HG02943 (cell line): ENCODE data around the gene IQGAP2.
"Not testable (repeated sequence)": the region's sequence is repeated elsewhere in the genome, so short reads cannot be mapped to it uniquely, and the experiment has no call there.

ENCODE experiments used
- ATAC-seq: cut with Tn5 transposase; IDR thresholded peaks from one replicate; pipeline ENCODE4 v1.9.1; 2021; ENCODE audit warnings: mild to moderate bottlenecking, low read depth, moderate library complexity; ENCODE audit not compliant: unreplicated experiment

The IQGAP2 gene

DNA sequence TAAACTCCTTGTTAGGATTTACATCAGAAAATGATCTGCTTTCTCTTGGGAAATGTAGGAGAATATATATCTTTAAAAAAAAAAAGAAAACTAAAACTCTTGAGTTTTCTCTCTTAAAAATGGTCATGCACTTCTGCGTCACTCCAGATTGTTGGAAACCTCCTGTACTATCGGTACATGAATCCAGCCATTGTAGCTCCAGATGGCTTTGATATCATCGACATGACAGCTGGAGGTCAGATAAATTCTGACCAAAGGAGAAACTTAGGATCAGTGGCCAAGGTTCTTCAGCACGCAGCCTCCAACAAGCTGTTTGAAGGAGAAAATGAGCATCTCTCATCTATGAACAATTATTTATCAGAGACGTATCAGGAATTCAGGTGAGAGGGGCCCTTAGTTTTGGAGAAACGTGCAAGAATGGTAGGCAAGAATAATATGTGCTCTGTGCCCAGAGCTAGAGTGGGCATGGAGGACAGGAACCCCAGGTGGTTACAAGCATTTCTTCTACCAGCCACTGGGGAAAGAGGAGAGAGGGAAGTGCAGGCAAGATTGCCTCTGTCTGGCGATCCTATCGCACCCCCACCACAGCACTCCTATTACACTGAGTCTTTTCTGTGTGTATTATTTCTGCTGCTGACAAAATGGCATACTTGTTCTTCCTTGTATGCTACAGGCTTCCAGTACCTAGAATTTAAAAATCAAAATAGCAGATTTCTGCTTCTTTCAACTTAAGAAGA is 271.4 kb downstream of the IQGAP2 start:
- no peak for ATAC-seq

DNA sequence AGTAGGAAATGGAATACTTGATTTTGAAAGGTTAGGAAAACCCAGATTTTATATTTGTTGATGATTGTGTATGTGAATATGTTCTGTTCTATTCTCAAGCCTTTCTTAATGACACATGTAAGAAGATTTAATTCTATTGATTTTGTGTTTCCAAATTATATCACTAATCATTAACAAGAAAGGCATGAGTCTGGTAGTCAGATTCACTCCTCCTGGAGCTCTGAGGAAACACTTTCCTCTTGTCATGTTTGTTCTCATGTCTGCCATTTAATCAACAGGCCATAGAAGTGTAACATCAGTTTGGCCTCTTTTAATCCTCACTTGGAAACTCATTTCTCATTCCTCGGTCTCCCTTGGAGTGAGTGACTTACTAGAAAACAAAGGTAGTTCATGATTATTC is 272.3 kb downstream of the IQGAP2 start:
- no peak for ATAC-seq

DNA sequence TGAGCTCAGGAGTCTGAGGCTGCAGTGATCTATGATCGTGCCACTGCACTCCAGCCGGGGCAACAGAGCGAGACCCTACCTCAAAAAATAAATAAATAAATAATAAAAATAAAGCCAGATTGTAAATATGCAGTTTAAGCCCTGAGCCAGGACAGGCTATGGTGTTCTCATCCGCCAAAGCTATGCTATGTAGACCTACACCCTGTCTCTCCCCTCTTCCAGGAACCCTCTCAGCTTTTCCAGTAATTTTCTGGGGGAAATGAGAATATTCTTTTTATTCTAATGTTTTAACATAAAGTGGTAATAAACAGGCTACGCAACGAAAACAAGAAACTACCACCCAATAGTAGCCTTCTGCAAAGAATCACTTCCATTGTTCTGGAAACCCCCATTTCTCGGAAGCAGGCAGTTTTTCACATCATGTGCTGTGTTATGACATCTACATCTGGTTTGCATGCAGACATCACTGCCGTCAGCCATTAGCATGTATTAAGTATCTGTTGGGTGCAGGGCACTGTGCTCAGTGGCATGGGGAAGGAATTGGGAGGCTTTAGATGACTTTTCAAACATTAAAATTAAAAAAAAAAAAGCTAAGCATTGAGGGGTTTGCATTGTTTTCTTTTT is 274.9 kb downstream of the IQGAP2 start:
- ATAC-seq, result no peak

DNA sequence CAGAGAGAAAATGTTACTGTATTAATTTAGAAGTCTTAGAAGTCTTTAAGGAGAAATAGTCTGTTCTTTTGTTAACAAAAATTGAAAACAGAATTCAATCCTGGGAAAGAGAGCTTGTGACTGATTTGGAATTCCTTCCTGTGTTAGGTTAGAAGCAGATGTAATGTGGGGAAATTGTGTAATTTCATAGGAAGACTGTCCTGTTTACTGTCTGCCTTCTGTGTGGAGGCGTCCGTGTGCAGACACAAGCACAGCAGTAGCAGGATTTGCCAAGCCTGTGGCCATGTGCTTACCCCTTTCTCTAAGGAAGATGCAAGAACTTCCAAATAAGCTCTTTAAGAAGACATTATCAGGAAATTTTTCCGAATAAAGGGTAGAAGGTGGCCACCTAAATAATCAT is 276.1 kb downstream of the IQGAP2 start:
- no peak for ATAC-seq

DNA sequence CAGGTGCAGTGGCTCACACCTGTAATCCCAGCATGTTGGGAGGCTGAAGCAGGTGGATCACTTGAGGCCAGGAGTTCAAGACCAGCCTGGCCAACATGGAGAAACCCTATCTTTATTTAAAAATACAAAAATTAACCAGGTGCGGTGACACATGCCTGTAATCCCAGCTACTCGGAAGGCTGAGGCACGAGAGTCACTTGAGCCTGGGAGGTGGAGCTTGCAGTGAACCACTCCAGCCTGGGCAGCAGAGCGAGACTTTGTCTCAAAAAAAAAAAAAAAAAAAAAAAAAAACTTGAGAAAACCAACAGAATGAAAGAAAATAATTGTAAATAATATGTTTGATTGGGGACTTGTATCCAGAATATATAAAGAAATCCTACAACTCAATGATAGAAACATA is 277.7 kb downstream of the IQGAP2 start:
- not testable (repeated sequence) for ATAC-seq

DNA sequence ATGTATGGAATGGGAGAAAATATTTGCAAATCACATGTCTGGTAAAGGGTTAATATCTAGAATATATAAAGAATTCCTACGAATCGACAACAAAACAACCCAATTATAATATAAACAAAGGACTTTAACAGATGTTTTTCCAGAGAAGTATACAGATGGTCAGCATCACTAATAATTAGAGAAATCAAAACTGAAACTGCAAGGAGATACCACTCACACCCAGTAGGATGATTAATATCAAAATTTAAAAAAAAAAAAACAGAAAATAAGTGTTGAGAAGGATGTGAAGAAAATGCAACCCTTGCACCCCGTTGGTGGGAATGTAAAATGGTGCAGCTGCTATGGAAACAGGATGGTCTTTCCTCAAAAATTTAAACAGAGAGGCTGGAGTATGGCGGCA is 278.2 kb downstream of the IQGAP2 start:
- ATAC-seq, result no peak

DNA sequence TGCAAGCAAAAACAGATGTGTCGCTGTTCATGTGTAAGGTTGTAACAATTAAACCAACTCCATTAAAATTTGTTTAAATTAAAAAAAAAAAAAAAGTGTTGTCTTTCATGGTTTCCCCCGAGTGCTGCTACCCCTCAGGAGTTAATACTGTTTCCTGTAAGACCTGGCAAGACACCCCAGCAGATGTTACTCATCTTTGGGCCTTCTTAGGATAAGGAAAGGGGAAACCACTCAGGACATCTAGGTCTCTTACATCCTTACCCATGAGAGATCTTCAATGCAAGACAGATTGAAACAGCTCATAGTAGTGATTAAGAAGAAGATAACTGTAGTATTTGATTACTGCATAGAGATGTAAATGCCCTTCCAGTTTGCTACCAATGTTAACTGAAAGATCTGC is 279.3 kb downstream of the IQGAP2 start:
- ATAC-seq, result no peak

DNA sequence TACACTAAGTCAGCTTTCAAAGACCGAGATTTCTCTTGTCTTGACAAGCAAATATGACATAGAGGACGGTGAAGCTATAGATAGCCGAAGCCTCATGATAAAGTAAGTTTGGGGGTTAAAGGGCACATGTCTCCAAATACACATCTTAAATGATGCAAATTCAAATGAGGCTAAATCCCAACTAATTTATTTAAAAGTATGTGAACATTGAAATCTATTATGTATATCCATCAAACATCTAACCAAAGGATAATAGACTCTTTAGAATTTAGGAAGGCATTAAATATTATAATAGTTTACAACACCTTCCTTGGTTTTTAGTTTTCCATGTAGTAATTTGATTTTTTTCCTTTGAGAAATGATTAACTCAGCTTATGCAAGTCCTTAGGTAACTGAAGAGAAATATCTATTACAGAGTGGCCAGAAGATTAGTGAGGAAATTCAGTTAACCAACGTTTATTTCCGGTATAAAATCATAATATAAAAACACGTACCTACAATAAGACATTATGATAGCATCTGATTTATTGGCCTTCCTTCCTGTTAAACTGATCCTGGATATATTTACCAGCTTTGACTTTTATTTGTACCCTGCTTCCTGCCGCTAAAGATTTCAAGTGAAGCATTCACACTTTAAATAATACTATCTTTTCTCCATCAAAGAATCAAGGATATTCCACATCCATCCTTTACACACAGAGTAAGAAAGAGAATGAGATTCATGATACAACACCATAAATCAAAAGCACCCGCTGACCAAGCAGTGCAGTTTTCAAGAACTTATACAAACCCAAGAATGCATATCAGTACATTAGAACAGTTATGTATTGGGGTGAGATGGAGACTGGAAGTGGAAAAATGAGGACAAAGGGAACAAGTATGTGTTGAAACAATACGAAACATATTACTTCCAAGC is 281.0 kb downstream of the IQGAP2 start:
- ATAC-seq, result no peak

DNA sequence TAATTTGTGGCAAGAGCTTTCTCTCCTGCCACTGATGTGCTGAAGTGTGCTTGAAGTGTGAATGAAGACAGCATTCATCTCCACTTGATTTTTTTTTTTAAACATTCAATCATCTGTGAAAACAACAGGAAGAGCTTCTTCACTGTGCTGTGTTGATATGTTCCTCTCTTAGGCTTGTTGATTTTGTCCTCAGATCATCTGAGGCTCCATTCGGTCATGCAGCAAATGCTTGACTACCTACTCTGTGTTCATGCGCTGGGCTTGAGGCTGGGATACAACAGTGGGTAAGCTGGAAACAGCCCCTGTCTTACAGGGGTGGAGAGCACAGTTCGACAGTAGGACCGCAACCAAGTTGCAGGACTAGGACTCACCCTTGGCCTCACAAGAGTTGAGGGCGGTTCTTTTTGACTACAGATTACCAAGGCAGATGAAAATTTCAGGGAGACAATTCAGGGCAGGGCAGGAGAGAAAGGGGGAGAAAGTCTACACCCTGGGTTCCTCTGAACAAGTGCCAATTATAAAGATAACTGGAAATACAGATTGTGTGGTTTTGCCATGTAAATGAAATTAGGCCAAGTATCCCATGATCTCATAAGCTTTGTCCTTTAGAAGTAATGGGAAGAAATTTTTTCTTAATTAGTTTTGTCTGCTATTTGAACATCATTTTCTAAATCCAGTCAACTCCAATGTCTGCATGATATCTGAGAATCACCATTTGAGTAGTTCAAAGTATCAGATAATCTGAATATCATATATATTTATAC is 281.9 kb downstream of the IQGAP2 start:
- no peak for ATAC-seq

DNA sequence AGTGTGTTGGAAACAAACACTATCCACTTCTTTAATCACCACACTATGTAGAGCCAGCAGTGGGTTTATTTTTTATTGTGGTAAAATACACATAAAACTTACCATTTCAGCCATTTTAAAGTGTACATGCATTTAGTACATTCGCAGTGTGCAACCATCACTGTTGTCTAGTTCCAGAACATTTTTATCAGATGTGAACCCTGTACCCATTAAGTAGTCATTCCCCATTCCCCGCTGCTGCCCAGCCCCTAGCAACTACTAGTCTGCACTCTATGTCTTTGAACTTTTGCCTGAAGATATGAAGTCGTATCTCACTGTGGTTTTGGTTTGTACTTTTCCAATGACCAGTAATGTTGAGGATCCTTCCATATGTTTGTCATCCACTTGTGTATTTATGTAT is 282.6 kb downstream of the IQGAP2 start:
- ATAC-seq, result no peak

DNA sequence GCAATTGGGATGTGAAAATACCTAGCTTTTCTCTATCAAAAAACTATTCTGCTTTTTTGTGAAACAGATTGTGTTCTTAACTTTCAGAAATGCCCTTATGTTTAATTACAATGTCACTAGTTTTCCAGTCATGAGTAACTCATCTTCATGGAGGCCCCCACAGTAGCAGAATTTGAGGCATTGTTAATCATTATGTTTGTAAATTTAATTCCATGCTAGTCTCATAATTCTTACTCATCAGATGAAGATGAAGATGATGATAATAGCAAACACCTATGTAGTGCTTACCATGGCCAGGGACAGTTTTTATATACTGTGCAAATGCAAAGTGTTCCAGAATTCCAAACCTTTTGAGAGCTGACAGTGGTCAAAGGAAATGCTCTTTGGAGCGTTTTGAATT is 285.1 kb downstream of the IQGAP2 start:
- ATAC-seq, result no peak

DNA sequence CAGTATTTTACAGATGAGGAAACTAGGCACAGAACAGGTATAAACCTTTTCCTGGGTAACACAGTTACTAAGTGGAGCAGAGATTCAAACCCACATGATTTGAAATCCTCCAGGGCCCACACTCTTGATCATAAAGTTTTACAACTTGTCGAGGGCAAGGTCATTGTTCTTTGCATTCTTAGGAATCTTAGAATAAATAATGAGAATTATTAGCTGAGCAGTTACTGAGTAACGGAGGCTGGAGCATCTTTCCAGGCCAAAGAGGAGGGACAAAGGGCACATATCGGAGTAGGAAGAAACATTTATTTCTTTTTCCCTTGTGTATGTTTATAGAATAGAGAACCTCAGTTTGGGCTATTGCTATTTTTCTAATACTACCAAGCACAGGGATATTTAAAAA is 285.8 kb downstream of the IQGAP2 start:
- no peak for ATAC-seq

DNA sequence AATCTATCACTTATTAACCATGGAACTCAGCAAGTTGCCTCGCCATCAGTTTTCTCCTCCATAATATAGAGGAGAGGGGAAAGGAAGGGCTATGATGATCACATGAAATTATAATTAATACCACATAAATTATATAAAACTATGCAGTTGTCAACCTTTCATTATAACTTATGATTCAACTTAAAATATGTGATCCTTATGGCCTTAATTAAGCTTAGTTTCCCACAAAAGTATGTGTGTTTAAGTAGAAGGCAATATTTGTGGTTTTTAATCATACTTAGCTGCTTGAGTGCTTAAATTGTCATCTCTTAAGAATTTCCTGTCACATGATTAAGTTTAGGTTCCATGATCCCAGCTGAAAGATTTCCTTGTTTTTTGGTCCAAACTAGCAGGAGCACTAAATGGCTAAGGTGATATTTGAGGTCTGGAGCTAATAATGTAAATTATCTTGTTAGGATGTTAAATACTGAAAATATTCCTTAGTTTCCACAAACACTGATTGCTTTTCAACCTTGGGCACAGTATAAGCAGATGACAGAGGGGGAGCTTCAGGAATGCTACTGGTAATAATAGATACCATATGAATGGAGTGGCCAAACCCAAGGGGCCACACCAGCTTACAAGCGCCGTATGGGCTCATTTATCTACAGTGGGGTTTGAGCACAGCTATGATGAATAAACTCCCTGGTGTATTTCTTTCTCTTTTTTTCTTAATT is 286.4 kb downstream of the IQGAP2 start:
- ATAC-seq, result no peak

DNA sequence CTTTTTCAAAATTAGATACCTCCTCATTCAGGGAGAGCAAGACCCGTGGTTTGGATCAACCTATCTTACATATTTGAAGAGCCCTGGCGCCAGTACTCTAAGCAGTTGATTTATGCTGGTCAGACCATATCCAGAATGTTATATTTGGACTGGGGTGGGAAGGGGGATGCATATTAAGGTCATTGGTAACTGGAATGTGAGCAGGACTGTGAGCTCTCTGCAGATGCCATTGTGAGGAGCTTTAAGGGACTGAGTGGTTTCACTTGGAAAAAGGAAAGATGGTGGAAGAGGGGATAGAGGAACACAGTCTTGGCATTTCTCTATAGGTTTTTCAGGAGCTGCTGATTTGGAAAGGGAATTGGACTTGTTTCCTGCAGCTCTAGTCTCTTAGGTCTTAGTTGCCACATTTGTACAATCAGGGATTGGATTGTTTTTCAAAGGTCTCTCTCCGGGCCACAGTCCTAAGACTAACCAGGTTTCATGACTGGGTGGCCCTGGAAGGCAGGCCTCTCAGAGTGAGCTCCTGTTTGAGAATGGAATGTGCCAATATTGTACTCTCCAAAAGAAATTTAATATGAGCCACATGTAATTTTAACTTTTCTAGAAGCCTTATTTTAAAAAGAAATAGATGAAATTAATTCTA is 287.1 kb downstream of the IQGAP2 start:
- no peak for ATAC-seq

DNA sequence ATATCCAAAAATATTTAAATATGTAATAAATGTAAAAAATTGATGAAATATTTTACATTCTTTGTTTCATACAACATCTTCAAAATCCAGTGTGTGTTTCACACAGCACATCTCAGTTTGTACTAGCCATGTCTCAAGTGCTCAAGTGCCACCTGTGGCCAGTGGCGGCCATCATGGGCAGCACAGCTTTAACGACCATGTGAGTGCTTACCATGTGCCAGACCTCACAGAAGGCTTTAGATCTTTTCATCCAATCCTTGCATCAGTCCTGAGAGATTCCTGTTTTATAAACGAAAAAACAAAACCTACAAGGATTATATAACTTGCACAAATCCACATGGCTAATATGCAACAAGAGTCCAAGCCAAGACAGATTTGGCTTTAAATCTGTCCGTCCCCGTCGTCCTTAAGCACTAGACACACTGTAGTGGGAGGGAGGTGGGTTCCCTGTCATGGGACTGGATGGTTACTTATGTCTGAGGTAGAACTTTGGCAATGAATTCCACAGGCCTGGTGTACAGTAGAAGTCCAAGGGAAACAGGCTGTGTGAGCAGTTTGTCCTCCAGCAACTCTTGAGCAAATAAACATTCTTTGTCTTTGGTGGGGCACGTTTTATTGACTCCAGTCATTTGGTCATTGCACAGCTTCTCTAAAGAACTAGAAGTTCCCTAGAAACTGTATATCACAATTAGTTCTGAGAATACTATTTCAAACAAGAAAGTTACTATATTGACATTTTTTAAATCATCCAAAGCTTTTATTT is 287.8 kb downstream of the IQGAP2 start:
- no peak for ATAC-seq

DNA sequence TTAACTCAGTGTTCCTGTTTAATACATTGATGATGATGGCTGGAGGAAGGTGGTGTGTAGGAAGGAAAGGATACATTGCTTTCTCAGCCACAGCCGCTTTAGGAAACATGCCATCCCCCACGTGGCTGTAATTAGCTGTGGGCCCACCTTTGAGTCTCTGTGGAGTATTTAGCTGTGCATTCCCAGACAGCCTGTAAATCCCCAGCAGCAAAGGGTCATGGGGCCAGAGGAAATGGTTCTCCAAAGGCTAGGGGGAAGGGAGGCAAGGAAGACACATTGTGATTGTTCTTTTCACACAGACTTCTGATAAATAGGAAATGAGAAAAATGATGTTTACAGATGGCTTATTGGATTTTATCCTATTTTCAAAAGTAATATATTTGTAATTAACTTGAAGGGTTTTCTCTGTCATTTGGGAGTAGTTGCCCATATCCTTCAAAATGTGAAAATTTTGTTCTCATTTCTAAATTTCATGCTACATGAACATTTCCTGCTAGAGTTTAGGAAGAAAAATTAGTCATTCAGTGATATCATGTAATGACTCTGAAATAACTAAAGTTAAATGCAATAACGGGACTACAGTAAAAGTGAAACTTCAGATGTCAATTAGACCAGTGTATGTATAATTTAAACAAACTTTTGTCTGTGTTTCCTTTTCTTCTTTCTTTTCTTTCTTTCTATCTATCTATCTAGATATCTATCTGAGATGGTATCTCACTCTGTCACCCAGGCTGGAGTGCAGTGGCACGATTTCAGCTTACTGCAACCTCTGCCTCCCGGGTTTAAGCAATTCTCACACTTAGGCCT is 288.6 kb downstream of the IQGAP2 start:
- ATAC-seq, result no peak

DNA sequence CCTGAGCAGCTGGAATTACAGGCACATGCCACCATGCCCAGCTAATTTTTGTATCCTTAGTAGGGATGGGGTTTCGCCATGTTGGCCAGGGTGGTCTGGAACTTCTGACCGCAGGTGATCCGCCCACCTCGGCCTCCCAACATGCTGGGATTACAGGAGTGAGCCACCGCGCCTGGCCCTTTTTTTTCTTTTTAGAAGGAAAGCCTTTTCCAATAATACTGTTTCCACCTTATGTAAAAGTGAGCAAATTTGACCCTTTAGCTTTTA is 289.1 kb downstream of the IQGAP2 start:
- ATAC-seq, result no peak

DNA sequence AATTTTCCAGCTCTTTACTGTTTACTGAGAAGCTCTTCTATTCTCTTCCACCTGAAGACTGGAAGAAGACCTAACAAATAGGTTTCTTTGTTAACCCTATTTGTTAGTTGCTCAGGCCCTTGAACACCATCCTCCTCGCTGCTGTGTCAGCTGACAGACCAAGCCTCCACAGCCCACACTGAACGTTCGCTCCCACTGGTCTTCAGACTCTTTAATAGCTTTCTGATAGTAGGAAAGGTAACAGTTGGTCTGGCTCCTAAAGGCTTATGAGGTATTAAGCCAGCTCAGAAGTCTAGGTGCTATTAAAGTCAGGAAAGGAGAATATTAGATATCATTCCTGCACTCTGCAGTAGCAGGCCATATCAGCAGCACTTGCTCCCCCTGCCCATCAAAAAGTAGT is 289.6 kb downstream of the IQGAP2 start:
- ATAC-seq, result no peak
